GM21367 (cell line): Measurements from ENCODE around the gene VEGFD.

Experiments
- ATAC-seq: cut with Tn5 transposase; IDR thresholded peaks from one replicate; pipeline ENCODE4 v1.9.1; 2021; ENCODE audit not compliant: unreplicated experiment

VEGFD gene, protein sequence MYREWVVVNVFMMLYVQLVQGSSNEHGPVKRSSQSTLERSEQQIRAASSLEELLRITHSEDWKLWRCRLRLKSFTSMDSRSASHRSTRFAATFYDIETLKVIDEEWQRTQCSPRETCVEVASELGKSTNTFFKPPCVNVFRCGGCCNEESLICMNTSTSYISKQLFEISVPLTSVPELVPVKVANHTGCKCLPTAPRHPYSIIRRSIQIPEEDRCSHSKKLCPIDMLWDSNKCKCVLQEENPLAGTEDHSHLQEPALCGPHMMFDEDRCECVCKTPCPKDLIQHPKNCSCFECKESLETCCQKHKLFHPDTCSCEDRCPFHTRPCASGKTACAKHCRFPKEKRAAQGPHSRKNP

DNA sequence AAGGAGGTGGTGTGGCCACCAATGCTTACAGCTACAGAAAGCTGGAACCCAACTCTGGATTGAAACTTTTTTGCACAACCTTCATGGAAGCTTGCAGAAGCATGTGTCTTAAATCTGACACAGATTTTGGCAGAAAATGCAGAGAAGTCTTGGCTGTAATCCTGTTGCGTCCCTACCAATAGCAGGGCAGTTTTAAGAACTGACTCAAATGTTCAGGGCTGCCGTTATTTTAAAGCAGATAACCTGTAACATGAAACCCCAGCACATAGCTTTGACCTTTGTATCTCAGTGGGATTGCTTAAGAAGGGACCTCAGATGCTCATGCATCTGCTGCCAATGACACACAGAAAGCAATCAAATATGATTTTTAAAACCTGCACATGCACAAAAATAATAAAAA, at the start of gene VEGFD:
Gene VEGFD, minus strand, starts transcription at position 110 of the 400 bp plus-strand sequence. CDS start 467 bp downstream, outside the sequence.
- no peak for ATAC-seq

DNA sequence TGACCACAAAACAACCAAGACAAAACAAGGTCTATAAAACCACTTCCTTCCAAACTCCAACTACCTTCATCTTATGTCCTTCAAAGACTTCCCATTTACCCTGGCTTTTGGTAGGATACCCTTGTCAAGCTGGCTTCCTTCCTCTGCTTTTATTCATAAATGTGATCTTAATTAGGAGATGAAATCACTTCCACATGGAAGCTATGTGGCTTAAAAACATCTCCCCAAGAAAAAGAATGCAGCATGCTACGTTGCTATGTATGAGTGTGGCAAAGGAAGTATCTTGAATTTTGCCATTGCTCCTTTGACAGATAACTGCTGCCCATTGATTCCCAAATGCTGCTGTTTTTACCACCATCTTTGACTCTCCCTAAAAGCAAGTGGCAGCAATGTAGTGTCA, 46.4 kb upstream of the VEGFD start:
- no peak for ATAC-seq

DNA sequence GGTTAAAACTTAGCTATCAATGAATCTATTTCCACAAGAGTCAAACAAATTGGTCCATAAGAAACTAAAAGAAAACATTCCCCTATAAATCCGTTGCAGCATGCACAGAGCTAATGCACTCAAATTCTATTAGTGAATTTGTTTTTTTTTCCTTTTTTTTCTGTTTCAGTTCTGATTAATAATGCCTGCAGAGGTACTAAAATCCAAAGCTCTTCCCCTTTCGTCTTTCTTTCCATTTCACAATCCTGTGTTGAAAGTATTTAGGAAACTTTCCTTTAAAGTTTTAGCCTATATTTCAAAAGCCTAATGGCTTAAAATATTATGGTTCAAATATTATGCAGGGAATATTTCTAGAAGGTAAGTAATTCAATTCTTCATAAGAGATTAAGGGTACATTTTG, 45.9 kb upstream of the VEGFD start:
- ATAC-seq: no peak

DNA sequence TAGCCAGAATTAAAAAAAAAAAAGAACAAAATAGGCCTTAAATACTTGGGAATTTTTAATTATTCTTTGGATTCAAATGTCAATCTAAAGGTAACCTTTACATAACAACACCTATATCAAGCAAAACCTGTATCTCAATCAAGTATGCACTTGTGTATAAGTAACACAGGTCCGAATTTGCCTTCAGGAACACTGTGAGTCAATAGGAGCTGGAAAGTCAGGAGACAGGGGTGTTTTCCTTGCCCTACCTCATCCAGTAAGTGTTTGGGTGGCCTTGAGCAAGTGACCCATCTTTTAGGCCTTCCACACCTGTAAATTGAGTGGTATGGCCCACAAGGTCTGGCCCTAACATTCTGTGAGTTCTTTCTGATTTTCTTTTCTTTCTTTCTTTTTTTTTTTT, 40.8 kb upstream of the VEGFD start:
- ATAC-seq: no peak

DNA sequence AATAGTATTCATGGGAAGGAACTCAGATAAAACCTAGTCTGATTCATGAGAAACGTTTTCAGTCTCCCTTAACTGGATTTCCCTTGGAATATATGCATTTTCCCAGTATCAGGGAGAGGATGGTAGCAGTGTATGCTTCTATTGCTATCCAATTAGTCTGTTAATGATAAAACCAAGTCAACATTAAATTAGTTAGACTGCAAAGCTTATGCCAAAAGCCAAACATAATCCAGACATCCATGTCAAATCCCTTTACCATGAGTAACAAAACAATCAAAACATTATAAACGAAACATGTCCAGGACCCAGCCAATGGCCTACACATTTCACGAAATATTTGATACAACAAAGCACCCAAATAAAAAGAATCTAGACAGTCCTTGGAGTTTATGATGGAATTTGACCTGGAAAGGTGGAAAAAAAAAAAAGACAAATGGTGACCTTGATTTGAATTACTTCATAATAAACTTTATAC, 34.5 kb upstream of the VEGFD start:
- ATAC-seq: no peak

DNA sequence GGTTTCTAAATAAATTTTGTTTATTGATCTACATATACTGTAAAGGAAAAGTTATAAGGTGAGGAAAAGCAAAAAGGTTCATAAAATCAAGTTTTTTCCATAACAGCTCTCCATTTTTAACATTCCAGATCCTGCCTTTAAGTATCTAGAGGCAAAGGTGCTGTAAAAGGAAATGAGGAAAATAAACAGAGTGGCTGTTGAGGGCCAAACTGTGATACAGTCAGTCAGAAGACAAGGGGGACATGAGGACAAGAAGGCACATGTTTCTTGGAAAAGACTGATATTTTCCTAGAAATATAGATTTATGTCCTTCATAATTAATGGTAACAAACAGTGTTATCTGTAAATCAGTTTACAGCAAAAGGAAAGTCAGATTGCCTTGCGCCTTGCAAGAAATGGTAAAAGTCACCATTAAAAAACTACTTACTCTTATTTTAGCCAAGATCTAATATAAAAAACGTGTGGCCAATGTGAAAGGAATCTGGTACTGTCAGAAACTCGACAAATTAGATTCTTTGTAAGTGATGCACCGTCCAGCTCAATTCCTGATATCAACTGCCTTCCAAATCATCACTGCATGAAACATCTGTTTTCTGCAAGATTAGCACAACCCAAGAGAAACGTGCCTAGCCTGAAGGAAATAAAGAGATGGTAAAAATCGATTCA, 34.0 kb upstream of the VEGFD start:
- no peak for ATAC-seq

DNA sequence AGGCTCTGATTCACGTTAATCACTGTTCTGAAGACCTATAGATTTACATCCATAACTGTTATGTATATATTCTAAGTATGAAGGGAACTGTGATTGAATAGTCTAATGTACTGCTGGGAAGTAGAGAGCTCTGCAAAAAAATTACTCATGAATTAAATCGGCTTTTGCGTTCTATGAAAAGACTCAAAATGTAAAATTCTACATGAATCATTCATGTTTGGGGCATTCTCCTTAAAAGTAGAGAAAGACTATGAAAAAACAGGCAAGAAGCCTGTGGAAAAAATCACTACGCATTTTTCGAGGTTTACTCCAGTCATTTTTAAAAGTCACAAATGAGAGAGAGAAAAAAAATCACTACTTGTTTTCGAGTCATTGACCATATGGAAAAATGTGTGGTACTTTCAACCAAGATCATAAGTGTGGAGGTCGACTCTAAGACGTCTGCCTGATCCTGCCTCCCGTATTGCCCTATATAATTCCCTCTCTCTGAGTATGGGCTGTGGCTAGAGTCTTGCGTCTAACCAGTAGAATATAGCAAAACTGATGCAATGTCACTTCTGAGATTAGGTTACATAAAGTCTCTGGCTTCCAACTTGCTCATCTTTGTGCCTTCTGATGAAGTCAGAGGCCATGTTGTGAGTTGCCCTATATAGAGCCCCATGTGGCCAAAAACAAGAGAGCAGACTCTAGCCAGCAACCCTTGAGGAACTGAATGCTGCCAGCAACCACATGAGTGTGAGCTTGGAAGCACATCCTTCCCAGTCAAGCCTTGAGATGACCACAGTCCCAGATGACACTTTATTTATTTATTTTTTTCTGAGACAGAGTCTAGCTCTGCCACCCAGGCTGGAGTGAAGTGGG, 32.1 kb upstream of the VEGFD start:
- ATAC-seq: no peak

DNA sequence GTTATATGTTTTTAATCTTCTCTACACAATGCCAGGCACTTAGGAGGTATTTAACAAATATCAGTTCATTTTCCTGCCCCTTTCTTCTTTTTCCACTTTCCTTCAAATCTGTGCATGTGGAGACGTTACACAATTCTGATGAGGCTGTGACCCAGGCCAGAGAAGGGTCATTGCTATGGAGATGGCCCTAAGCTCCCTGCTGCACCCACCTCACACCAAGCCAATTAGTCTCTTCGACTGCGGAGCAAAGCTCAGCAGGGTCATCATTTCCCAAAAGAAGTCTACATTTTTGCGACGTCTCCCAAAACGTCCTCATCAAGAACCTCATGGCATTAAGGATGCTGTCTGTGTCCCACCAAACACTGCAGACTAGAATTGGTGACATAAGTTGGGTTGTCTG, 28.9 kb upstream of the VEGFD start:
- ATAC-seq: no peak

DNA sequence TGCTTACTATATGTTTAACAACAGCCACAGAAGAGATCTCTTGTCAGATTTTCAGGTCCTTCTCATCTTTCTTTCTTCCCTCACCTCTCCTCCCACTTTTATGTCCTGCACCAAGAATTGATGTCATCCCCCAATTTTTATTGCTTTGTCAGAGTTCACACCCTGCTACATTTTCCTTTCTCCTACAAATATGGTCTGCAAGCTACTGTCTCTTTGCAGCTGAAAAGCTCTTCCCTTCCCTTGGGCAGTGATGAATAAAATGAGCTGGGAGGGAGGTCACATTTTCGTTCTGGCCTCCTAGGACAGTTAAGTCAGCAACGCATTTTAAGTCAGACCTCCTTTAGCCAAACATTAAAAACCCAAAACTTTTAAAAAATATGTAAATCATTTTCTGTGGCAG, 26.7 kb upstream of the VEGFD start:
- no peak for ATAC-seq

DNA sequence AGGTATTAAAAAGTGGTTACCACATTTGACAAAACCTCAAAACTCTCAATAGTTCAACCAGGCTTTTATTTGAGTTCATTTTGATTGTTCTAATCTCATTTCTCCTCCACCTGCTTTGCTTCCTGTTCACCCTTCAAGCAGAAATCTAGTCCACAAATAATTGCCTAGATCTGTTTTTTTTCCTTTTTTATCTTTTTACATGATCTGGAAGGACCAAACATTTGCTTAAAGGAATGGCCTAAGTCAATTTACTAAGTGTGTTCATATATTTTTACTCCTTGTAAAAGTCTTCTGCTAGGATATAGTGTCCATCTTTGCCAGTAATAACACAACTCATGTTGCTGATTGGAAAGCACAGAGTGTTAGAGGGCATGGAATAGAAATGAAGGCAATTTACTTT, 26.2 kb upstream of the VEGFD start:
- ATAC-seq: no peak

DNA sequence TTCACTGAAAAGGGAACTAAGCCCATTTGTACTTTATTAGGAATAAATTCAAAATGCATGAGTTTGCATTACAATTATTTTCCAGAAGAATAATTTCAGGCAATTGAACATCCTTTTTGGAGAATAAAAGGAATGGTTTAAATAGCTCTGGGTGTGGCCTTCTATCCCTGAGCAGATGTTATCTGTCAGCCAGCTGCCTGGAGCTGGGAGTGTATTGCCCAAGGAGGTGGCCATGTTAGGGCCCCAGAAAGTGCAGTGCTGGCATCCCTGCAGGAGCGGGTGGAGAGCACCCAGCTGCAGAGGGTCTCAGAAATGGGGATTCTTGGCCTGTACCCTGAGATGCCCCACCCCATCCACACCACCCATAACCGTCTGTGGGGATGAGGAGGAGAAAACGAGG, 21.6 kb upstream of the VEGFD start:
- ATAC-seq: no peak

DNA sequence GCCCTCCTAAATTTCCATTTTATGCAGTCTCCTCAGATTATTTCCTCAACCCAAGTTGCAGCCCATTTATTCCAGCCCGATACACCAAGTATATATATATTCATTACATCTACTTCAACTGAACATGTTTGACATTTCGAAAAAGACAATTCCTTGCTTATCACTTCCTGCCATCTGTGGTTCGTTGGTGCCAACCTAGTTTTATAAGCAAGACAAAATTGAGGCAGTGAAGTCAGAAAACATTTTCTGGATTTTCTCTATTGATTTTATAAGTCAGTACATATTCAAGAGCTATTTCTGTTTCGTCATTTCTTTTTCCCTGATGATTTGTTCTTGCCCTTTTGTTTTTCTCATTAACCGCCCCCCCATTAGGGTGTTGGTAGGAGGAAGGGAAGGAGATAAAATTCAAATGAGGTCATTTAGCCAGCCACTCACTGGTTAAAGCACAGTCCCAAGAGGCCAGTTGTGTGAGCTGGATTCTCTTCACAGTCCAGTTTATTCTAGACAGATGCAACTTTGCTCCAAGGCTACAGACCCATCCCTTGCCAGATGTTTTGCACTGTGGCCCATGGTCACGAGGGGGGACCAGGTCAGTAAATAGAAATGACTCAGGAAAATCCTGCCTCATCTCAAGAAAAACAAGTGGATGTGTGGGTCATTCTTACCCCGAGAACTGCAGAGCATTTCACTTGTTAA, 20.3 kb upstream of the VEGFD start:
- ATAC-seq: no peak

DNA sequence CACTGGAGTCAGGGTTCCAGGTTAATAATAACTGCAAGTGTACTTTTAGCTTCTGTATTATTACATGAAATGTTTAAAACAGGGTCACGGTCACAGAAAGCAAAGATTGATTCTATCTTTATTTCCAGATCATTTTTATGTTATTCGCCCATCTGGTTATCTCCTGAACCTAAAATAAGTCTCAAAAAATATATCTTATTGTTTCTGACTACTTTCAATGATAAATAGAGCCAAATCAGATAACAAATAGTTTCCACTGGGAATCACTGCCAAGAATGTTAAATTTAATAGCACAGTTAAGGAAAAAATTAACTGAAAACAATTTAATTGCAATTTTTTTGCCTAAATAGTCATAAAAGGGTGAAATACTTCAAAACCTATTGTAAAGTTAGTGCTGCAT, 17.2 kb upstream of the VEGFD start:
- ATAC-seq: no peak

DNA sequence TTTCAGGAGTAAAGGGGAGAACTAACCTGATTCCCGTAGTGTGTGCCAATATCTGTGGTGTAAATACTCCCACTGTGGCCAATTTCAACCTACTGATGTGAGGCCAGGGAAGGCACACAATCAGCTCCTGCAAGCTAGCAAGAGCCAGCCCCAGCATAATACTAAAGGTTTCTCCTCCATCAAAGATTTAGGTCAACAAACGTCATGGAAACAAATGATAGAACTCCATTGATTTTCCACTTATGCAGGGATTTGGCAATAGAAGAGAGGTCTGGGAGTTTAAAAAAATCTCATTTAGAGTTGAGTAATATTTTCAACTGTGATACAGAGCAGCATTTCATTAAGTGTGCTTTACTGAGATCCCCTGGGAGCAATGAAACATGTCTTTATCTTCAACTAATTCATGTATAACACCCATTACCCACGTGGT, 15.8 kb upstream of the VEGFD start:
- ATAC-seq: no peak

DNA sequence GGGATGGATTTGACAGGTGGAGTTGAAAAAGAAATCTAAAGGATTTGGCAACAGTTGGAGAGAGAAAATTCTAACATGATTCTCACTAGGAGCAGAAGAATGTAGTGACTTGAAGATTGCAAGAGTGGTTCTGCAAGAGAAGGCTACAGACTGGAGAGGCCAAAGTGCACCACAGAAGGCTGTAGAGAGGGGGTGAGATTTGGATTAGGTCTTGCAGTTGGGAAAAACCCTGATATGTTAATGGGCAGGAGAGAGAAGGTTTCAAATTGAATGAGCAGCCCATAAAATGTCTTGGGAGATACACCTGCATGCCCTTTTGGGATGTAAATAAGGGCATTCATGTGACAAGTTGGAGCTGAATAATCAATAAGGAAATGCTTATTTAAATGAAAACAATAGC, 14.7 kb upstream of the VEGFD start:
- no peak for ATAC-seq

DNA sequence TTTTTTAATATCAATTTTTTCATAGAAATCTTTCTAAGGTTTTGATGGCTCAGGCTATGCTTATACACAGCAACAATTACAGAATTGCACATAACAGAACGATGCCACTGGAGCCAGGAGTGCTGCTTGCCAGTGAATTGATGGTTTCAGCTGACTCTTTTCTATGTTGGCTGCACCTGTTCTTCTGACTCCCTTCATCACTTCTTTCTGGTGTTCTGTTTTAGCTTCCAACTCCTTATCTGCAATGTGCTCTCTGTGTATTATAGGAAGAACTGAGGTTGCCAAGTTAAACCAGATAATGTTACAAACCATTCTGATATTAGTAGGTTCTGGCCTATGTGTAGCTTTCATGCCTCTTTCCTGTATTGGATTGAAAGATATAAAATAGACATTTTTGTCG, 11.6 kb upstream of the VEGFD start:
- no peak for ATAC-seq

DNA sequence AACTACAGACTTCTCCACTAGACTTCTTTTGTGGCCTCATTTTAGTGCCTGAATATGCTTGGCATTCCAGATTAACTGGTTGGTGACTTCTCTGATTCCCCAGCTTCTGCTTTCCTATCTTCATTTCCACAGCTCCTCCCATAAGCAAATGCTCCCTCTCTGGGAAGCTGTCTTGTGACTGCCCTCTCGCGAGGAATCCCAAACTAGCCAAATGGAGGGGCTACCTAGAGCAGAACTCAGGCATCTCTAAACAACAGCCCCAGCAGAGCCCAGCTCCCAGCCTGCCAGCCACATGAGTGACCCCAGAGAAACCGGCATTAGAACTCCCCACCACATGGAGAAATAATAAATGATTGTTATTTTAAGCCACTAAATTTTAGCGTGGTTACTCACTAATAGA, 7.6 kb upstream of the VEGFD start:
- ATAC-seq: no peak

DNA sequence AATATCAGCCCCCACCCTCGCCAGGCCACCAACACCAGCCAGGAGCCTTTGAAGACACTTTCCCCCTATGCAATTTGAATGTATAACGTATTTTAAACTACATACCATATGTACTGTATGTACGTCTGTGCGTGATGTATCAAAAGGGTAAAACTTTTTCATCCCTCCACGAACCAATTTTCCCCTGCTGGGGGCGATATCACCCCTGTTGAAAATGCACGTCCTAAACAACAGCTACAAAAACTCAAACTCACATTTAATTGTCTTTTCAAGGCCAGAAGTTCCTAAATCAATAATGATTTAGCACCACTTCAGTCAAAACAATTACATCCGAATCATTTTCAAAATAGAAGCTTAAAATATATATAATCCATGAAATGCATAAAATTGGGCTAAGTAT, 1.4 kb downstream of the VEGFD start:
- no peak for ATAC-seq

DNA sequence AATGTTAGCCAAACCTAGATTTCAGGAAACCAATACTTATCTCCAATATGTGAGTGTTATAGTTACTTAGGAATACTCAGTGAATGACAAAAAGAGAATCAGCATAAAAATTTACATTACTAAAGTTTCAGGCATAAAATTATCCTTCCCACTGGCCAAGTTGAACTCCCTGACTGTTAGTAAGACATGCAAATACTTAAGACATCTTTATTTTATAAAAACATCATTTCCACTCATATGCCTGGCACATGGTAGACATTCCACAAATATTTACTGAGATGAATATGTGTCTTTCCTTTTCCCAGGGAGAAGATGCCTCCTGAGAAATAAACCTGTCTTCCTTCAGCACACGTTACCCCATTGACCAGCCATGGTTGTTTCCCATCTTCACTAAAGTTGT, 7.3 kb downstream of the VEGFD start:
- ATAC-seq: no peak

DNA sequence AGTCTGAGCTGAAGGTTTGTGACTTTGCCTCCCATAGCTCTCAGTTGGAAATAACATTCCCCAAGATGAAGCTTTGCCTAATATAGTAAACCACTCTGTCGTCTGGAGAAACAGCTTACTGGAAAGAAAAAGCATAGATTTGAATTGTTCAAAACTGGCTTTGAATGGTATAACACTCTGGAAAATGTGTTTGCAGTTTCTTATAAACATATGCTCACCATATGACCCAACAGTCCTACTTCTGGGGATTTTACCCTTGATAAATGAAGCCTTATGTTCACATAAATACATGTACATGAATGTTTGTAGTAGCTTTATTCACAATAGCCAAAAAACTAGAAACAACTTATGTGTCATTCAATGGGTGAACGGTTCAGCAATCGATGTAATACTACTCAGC, 10.2 kb downstream of the VEGFD start:
- ATAC-seq: no peak
